ENCODE data around the gene NCOA1. TPM values are rescaled to one million over a fixed set of nuclear protein-coding genes. Genes with fewer than 3 reads are reported as not detected.

NCOA1 gene
- polyA plus RNA-seq, 3 donors, result 7.3 to 30.2 (median 10.2) TPM

DNA sequence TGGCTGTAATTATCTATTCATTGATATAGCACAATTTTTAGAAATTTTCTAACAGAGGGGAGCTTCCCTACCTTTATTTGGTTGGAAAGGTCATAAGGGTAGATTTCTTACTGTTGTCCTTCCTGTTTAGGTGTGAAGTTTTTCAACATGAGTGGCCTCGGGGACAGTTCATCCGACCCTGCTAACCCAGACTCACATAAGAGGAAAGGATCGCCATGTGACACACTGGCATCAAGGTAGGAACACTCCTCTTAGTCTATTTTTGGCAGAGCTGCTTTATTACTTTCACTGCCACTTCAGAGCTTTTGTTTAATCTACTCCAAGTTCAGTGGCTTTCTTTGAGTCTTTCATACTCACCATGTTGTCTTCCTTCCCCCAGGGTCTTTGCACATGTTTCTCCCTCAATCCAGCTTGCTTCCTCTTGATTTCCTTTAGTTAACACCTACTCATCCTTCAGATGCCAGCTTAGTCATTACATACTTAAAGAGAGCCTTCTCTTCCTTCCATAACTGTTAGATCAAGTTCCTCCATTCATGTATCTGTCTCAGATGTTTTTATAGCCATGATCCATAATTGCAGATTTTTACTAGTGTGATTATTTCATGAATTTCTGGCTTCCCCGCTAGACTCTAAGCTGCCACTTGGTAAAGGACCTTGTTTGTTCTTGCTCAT lies 167.6 kb downstream of the NCOA1 start:
- no peaks in the 10 kb centered on the region for H3K79me2 ChIP-seq (ENCODE audit: insufficient read depth, low read length)
- TF ChIP-seq, protein P1, sequence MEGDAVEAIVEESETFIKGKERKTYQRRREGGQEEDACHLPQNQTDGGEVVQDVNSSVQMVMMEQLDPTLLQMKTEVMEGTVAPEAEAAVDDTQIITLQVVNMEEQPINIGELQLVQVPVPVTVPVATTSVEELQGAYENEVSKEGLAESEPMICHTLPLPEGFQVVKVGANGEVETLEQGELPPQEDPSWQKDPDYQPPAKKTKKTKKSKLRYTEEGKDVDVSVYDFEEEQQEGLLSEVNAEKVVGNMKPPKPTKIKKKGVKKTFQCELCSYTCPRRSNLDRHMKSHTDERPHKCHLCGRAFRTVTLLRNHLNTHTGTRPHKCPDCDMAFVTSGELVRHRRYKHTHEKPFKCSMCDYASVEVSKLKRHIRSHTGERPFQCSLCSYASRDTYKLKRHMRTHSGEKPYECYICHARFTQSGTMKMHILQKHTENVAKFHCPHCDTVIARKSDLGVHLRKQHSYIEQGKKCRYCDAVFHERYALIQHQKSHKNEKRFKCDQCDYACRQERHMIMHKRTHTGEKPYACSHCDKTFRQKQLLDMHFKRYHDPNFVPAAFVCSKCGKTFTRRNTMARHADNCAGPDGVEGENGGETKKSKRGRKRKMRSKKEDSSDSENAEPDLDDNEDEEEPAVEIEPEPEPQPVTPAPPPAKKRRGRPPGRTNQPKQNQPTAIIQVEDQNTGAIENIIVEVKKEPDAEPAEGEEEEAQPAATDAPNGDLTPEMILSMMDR (IDR thresholded peaks at IDR 0.05), result no peak
- no peak overlapping the region for H3K4me3 ChIP-seq (replicated peaks in 1 of 3; ENCODE audit: low read depth in 2 of 3, low read length in 3 of 3)
- H3K9ac ChIP-seq (ENCODE audit: insufficient read depth, low read length, poor library complexity, severe bottlenecking), result no peak overlapping the region
- peaks cover 14 to 21% of the 10 kb centered on the region in 2 donors for H3K36me3 Mint-ChIP-seq
- peaks cover 0 to 3% (median 0%) of the 10 kb centered on the region in 7 donors for H3K9me3 Mint-ChIP-seq
- H2AFZ ChIP-seq (ENCODE audit: insufficient read depth, low read depth, low read length, poor library complexity, severe bottlenecking), result no peak overlapping the region
- intact Hi-C loops (cut with micrococcal nuclease), result no loop called here
- H3K4me3 Mint-ChIP-seq, result no peak overlapping the region
- H3K27ac ChIP-seq (ENCODE audit: low read depth in 1 of 2, low read length in 2 of 2), result no peak overlapping the region
- peak overlapping the region in 2 of 7 donors; percentile 9 to 69 for H3K27ac Mint-ChIP-seq
- no peaks in the 10 kb centered on the region for H3K27me3 ChIP-seq (ENCODE audit: control insufficient read depth in 2 of 2, insufficient read depth in 2 of 2, low read length in 2 of 2)
- DNase-seq, result no peak
- no peaks in the 10 kb centered on the region for H3K4me1 ChIP-seq (ENCODE audit: control insufficient read depth in 1 of 2, insufficient read depth in 2 of 2, low read length in 2 of 2)
- H3K4me2 ChIP-seq (replicated peaks; ENCODE audit: extremely low read depth, low read length, poor library complexity, severe bottlenecking), result no peak overlapping the region
- H3K9me3 ChIP-seq (replicated peaks in 1 of 2; ENCODE audit: control insufficient read depth in 1 of 2, insufficient read depth in 1 of 2, low read length in 2 of 2), result no peaks in the 10 kb centered on the region
- WGBS (ENCODE audit: insufficient coverage), result 100% methylated on average over 1 of the region's 4 CpGs
- peaks cover 9% of the 10 kb centered on the region for H3K4me1 Mint-ChIP-seq
- H3K27me3 Mint-ChIP-seq (ENCODE audit: low read depth in 3 of 3), result no peaks in the 10 kb centered on the region
- peaks cover 8 to 34% of the 10 kb centered on the region in 2 donors for H3K36me3 ChIP-seq (replicated peaks in 1 of 2; ENCODE audit: control insufficient read depth in 1 of 2, insufficient read depth in 2 of 2, low read length in 2 of 2)
- peaks cover 52% of the 10 kb centered on the region for H4K20me1 ChIP-seq (ENCODE audit: insufficient read depth, low read length)

DNA sequence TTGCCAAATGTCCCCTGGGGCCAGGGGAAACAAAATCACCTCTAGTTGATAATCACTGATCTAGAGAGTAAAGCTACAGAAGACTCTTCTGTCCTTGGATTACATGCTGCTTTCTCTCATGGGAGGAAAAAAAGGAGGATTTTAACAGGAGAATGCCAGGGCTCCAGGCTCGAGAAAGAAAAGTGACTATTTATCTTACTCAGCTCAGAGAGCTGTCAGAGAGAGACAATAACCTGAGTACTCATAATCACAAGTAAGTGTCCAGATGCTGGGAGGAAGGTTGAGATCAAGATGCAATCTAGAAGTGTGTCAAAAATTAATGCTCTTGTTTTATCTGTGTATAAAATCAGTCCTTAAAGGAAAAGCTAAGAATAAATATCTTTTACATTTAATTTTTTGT lies 168.8 kb downstream of the NCOA1 start:
- Mint-ChIP-seq H3K4me1 (peaks cover 4% of the 10 kb centered on the region), H3K36me3 (peaks cover 14 to 17% of the 10 kb centered on the region in 2 donors), H3K27ac (peak overlapping the region in 1 of 7 donors; percentile 34), H3K27me3 (ENCODE audit: low read depth in 3 of 3) (no peaks in the 10 kb centered on the region), H3K9me3 (peaks cover 0 to 3% (median 0%) of the 10 kb centered on the region in 7 donors), H3K4me3 (no peak overlapping the region)
- Histone ChIP-seq H3K4me3 (replicated peaks in 1 of 3; ENCODE audit: low read depth in 2 of 3, low read length in 3 of 3) (no peak overlapping the region), H3K27ac (ENCODE audit: low read depth in 1 of 2, low read length in 2 of 2) (no peak overlapping the region), H3K4me2 (replicated peaks; ENCODE audit: extremely low read depth, low read length, poor library complexity, severe bottlenecking) (no peak overlapping the region), H4K20me1 (ENCODE audit: insufficient read depth, low read length) (peaks cover 59% of the 10 kb centered on the region), H3K9me3 (replicated peaks in 1 of 2; ENCODE audit: control insufficient read depth in 1 of 2, insufficient read depth in 1 of 2, low read length in 2 of 2) (no peaks in the 10 kb centered on the region), H3K36me3 (replicated peaks in 1 of 2; ENCODE audit: control insufficient read depth in 1 of 2, insufficient read depth in 2 of 2, low read length in 2 of 2) (peaks cover 8 to 34% of the 10 kb centered on the region in 2 donors), H3K9ac (ENCODE audit: insufficient read depth, low read length, poor library complexity, severe bottlenecking) (no peak overlapping the region), H3K27me3 (ENCODE audit: control insufficient read depth in 2 of 2, insufficient read depth in 2 of 2, low read length in 2 of 2) (no peaks in the 10 kb centered on the region), H3K4me1 (ENCODE audit: control insufficient read depth in 1 of 2, insufficient read depth in 2 of 2, low read length in 2 of 2) (no peaks in the 10 kb centered on the region), H3K79me2 (ENCODE audit: insufficient read depth, low read length) (no peaks in the 10 kb centered on the region), H2AFZ (ENCODE audit: insufficient read depth, low read depth, low read length, poor library complexity, severe bottlenecking) (no peak overlapping the region)
- WGBS (ENCODE audit: insufficient coverage), result no CpG with 5 or more reads among the region's 1 CpG
- DNase-seq, result no peak
- TF ChIP-seq, protein P1 (IDR thresholded peaks at IDR 0.05), result no peak
- intact Hi-C loops (cut with micrococcal nuclease), result no loop called here

All from CD14-positive monocyte (primary cell).